Testis (tissue), 3 donors: Measurements from ENCODE around the gene STAG1. TPM values are rescaled to one million over a fixed set of nuclear protein-coding genes. Genes with fewer than 3 reads are reported as not detected.
"Not testable (repeated sequence)": the region's sequence is repeated elsewhere in the genome, so short reads cannot be mapped to it uniquely, and the experiment has no call there.

Experiments
- DNase-seq: peaks from one replicate; pipeline ENCODE4 v3.0.0-alpha.2; 2019
- H3K27ac ChIP-seq, 2 donors: fragments of 200-600 bp; sonication (generic); one replicate each; pipeline ENCODE4 v1.5.1; 2019
- H3K27me3 ChIP-seq: fragments of 200-600 bp; sonication (generic); one replicate; pipeline ENCODE4 v1.5.1; 2019
- H3K36me3 ChIP-seq: fragments of 200-600 bp; sonication (generic); one replicate; pipeline ENCODE4 v1.5.1; 2017; ENCODE audit warnings: low read depth; ENCODE audit errors: missing control alignments
- H3K4me1 ChIP-seq: fragments of 200-600 bp; sonication (generic); one replicate; pipeline ENCODE4 v1.5.1; 2019
- H3K4me3 ChIP-seq, 2 donors: fragments of 200-600 bp; sonication (generic); one replicate each; pipeline ENCODE4 v1.5.1; 2017 to 2019
- H3K9me3 ChIP-seq: fragments of 200-600 bp; sonication (generic); one replicate; pipeline ENCODE4 v1.5.1; 2017
- CTCF ChIP-seq, 3 experiments: fragments of 450-650 bp in 2 of 3; fragments of 200-600 bp in 1 of 3; sonication (generic) in 1 of 3; IDR thresholded peaks; one replicate each; pipeline ENCODE4 v1.5.1; 2016 to 2019; ENCODE audit warnings: antibody characterized with exemption in 3 of 3, mild to moderate bottlenecking in 2 of 3, moderate library complexity in 1 of 3
- POLR2A ChIP-seq: fragments of 450-650 bp; IDR thresholded peaks from one replicate; pipeline ENCODE4 v1.6.1; 2017; ENCODE audit warnings: antibody characterized with exemption, mild to moderate bottlenecking, moderate library complexity
- WGBS, 2 donors: methylation state at CpG; one replicate each; pipeline ENCODE4 v1.1.5; 2018; 5-methylcytosine and 5-hydroxymethylcytosine counted together
- intact Hi-C: fragments of 100-400 bp; cut with DNase I; formaldehyde crosslinking; loops from one replicate; pipeline ENCODE4 v1.15.1; 2023; ENCODE audit warnings: low total_unique reads
- polyA plus RNA-seq: library from polyadenylated mRNA; stranded (reverse); fragments of 350-450 nt; fragmentation: Illumina TruSeq; extraction: RNeasy Lipid Tissue Mini Kit (QIAGEN cat#74804); gene quantifications from one replicate; pipeline ENCODE4 v1.2.3, GENCODE V29; 2014; ENCODE audit warnings: low read depth, low replicate concordance; ENCODE audit not compliant: insufficient read depth
- total RNA-seq, 2 donors: library from RNA; depleted of rRNA; stranded (reverse); fragments of >200 nt; gene quantifications; one replicate each; pipeline ENCODE4 v1.2.3, GENCODE V29; 2016

Gene STAG1
- total and polyA plus RNA-seq, 3 donors from 2014 or later: 14.3 to 45.3 (median 40.2) TPM

- TF ChIP-seq CTCF (IDR thresholded peaks at IDR 0.05) (no peak), POLR2A (no peak)
- DNase-seq: no peak
- no peaks in the 10 kb centered on the region for H3K9me3 ChIP-seq
- H3K27ac ChIP-seq: no peak overlapping the region
- H3K4me1 ChIP-seq: peaks cover 5% of the 10 kb centered on the region
- H3K27me3 ChIP-seq: no peaks in the 10 kb centered on the region
- intact Hi-C loops: no loop called here
- no peaks in the 10 kb centered on the region for H3K36me3 ChIP-seq
- H3K4me3 ChIP-seq: no peak overlapping the region
Observed at GRCh38 chr3:136730595-136731273, 21.4 kb downstream of the STAG1 start.

GRCh38 chr3:136728918-136729317 lies 23.3 kb downstream of the STAG1 start:
- no peak overlapping the region for H3K27ac ChIP-seq
- no peaks in the 10 kb centered on the region for H3K27me3 ChIP-seq
- H3K4me3 ChIP-seq: no peak overlapping the region
- intact Hi-C loops: no loop called here
- TF ChIP-seq POLR2A: no peak
- no peak for TF ChIP-seq CTCF (IDR thresholded peaks at IDR 0.05)
- H3K36me3 ChIP-seq: no peaks in the 10 kb centered on the region
- 47 to 73% methylated on average over 6 of the region's 6 CpGs for WGBS, 2 donors
- DNase-seq: no peak
- no peaks in the 10 kb centered on the region for H3K9me3 ChIP-seq
- peaks cover 5% of the 10 kb centered on the region for H3K4me1 ChIP-seq

GRCh38 chr3:136728473-136728872 lies 23.7 kb downstream of the STAG1 start:
- Histone ChIP-seq H3K4me3 (no peak overlapping the region), H3K36me3 (no peaks in the 10 kb centered on the region), H3K27me3 (no peaks in the 10 kb centered on the region), H3K9me3 (no peaks in the 10 kb centered on the region), H3K27ac (no peak overlapping the region), H3K4me1 (peaks cover 5% of the 10 kb centered on the region)
- TF ChIP-seq CTCF (IDR thresholded peaks at IDR 0.05) (no peak), POLR2A (no peak)
- intact Hi-C loops: no loop called here
- DNase-seq: no peak
- WGBS, 2 donors: 83 to 86% methylated on average over 1 of the region's 1 CpG

- intact Hi-C loops: no loop called here
Observed at GRCh38 chr3:136725468-136725867, 26.7 kb downstream of the STAG1 start.

GRCh38 chr3:136722916-136723315 lies 29.3 kb downstream of the STAG1 start:
- H3K27ac ChIP-seq, H3K9me3 ChIP-seq, DNase-seq, H3K36me3 ChIP-seq, H3K4me3 ChIP-seq, H3K27me3 ChIP-seq, intact Hi-C loops, H3K4me1 ChIP-seq: not testable (repeated sequence)
- 95 to 100% methylated on average over 4 to 14 of the region's 27 CpGs for WGBS, 2 donors

More at GRCh38 chr3:136725468-136725867, 26.7 kb downstream of the STAG1 start:
- TF ChIP-seq CTCF (IDR thresholded peaks at IDR 0.05) (no peak), POLR2A (no peak)
- Histone ChIP-seq H3K4me1 (peaks cover 5% of the 10 kb centered on the region), H3K27me3 (no peaks in the 10 kb centered on the region), H3K27ac (no peak overlapping the region), H3K9me3 (no peaks in the 10 kb centered on the region), H3K4me3 (no peak overlapping the region), H3K36me3 (no peaks in the 10 kb centered on the region)
- WGBS, 2 donors: 70 to 72% methylated on average over 2 of the region's 2 CpGs
- no peak for DNase-seq

- H3K9me3 ChIP-seq, H3K4me1 ChIP-seq, DNase-seq, H3K4me3 ChIP-seq, intact Hi-C loops, H3K27me3 ChIP-seq, H3K36me3 ChIP-seq, H3K27ac ChIP-seq: not testable (repeated sequence)
- 96 to 98% methylated on average over 4 to 5 of the region's 5 CpGs for WGBS, 2 donors
Observed at GRCh38 chr3:136722399-136722798, 29.8 kb downstream of the STAG1 start.
